GM12892 (cell line): ENCODE results near the gene ARL15.

ENCODE experiments used
- POLR2A ChIP-seq: IDR thresholded peaks from 2 replicates; pipeline ENCODE4 v1.6.1; 2011; ENCODE audit warnings: low read depth, low read length, control low read depth
- POLR2AphosphoS5 ChIP-seq: IDR thresholded peaks from 2 replicates; pipeline ENCODE4 v1.6.1; 2011; ENCODE audit warnings: low read depth, low read length, control low read depth

DNA sequence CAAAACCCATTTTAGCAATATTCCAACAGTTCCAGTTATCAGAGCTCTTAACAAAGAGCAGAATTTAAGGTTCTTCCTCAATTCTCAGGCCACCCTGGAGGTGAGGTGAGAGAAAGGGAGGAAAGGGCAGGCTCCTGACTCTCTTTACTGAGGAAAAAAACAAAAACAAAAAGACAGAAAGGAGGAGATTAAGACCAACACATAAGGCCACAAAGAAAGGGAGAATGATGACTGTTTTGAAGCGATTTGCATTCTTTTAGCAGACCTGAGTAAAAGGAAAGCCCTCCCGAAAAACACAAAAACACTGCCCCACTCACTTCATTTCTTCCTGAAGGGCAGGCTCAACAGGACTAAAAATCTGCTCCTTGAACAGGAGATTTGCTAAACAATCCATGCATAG is 300.5 kb downstream of the ARL15 start:
- TF ChIP-seq POLR2A = no peak
- no peak for TF ChIP-seq POLR2AphosphoS5
